Measurements from ENCODE around the gene TUBG2. TPM values are rescaled to one million over a fixed set of nuclear protein-coding genes. Genes with fewer than 3 reads are reported as not detected.

TUBG2 gene
- total and polyA plus RNA-seq, 2 donors (not counting 1 experiment from before 2014, with no cell fraction given): 16.7 to 19.0 TPM

- H3K27me3 ChIP-seq (replicated peaks in 1 of 4; ENCODE audit: control extremely low read depth in 1 of 4, control insufficient read depth in 3 of 4, insufficient read depth in 4 of 4, low read length in 3 of 4): no peaks in the 10 kb centered on the region
- no peak overlapping the region for H3K4me3 ChIP-seq (ENCODE audit: control extremely low read depth in 1 of 5, extremely low read depth in 1 of 5, insufficient read depth in 1 of 5, low read depth in 2 of 5, low read length in 4 of 5)
- no peaks in the 10 kb centered on the region for H4K20me1 ChIP-seq (ENCODE audit: control insufficient read depth, insufficient read depth, low read length, poor library complexity, severe bottlenecking)
- H3K9ac ChIP-seq (ENCODE audit: low read length): no peak overlapping the region
- H3K4me1 ChIP-seq (ENCODE audit: control insufficient read depth in 2 of 2, insufficient read depth in 2 of 2, low read length in 2 of 2): peaks cover 4 to 12% of the 10 kb centered on the region in 2 donors
- no peak overlapping the region for H2AFZ ChIP-seq (ENCODE audit: insufficient read depth, low read depth, low read length, poor library complexity, severe bottlenecking)
- Mint-ChIP-seq H3K27me3 (no peaks in the 10 kb centered on the region), H3K9me3 (ENCODE audit: insufficient read depth) (no peaks in the 10 kb centered on the region), H3K4me1 (peaks cover 10% of the 10 kb centered on the region), H3K27ac (no peak overlapping the region), H3K4me3 (no peak overlapping the region)
- no peak for TF ChIP-seq CTCF (IDR thresholded peaks at IDR 0.05)
- TF ChIP-seq EZH2 (IDR thresholded peaks at IDR 0.05; ENCODE audit: borderline replicate concordance, insufficient read depth, low read depth, low read length, poor library complexity, severe bottlenecking): no peak
- ChIA-PET CTCF (interaction anchor here (0.6 to 1.7 kb wide), 2 partner anchors 77 to 119 kb away, joined by 3 read pairs; no protein-coding TSS in a partner anchor), POLR2A (no interaction called here)
- no peaks in the 10 kb centered on the region for H3K9me3 ChIP-seq (ENCODE audit: control extremely low read depth in 1 of 3, control insufficient read depth in 2 of 3, insufficient read depth in 1 of 3, low read length in 2 of 3)
- DNase-seq (no peak), ATAC-seq (ENCODE audit: low read depth) (no peak)
- 97% methylated on average over 15 of the region's 19 CpGs for WGBS (ENCODE audit: insufficient coverage)
- H3K36me3 ChIP-seq (replicated peaks in 1 of 2; ENCODE audit: control extremely low read depth in 1 of 2, control insufficient read depth in 1 of 2, extremely low read depth in 1 of 2, insufficient read depth in 2 of 2, low read length in 1 of 2): peaks cover 0 to 15% of the 10 kb centered on the region in 2 experiments
- H3K4me2 ChIP-seq (replicated peaks; ENCODE audit: low read depth, low read length, poor library complexity, severe bottlenecking): no peak overlapping the region
- H3K79me2 ChIP-seq (ENCODE audit: control insufficient read depth, insufficient read depth, low read length): peaks cover 5% of the 10 kb centered on the region
- intact Hi-C loops (cut with micrococcal nuclease): no loop called here
- H3K27ac ChIP-seq (ENCODE audit: low read length in 2 of 2): no peak overlapping the region
Observed at GRCh38 chr17:42697108-42697811, 38.2 kb downstream of the TUBG2 start.

GRCh38 chr17:42698736-42699414 lies 39.8 kb downstream of the TUBG2 start:
- Histone ChIP-seq H3K9me3 (ENCODE audit: control extremely low read depth in 1 of 3, control insufficient read depth in 2 of 3, insufficient read depth in 1 of 3, low read length in 2 of 3) (no peaks in the 10 kb centered on the region), H3K27me3 (replicated peaks in 1 of 4; ENCODE audit: control extremely low read depth in 1 of 4, control insufficient read depth in 3 of 4, insufficient read depth in 4 of 4, low read length in 3 of 4) (no peaks in the 10 kb centered on the region), H3K36me3 (replicated peaks in 1 of 2; ENCODE audit: control extremely low read depth in 1 of 2, control insufficient read depth in 1 of 2, extremely low read depth in 1 of 2, insufficient read depth in 2 of 2, low read length in 1 of 2) (peaks cover 0 to 26% of the 10 kb centered on the region in 2 experiments), H3K79me2 (ENCODE audit: control insufficient read depth, insufficient read depth, low read length) (peaks cover 5% of the 10 kb centered on the region), H3K9ac (ENCODE audit: low read length) (no peak overlapping the region), H3K4me3 (ENCODE audit: control extremely low read depth in 1 of 5, extremely low read depth in 1 of 5, insufficient read depth in 1 of 5, low read depth in 2 of 5, low read length in 4 of 5) (no peak overlapping the region), H3K4me2 (replicated peaks; ENCODE audit: low read depth, low read length, poor library complexity, severe bottlenecking) (no peak overlapping the region), H3K4me1 (ENCODE audit: control insufficient read depth in 2 of 2, insufficient read depth in 2 of 2, low read length in 2 of 2) (peaks cover 11 to 27% of the 10 kb centered on the region in 2 donors), H2AFZ (ENCODE audit: insufficient read depth, low read depth, low read length, poor library complexity, severe bottlenecking) (no peak overlapping the region), H3K27ac (ENCODE audit: low read length in 2 of 2) (no peak overlapping the region), H4K20me1 (ENCODE audit: control insufficient read depth, insufficient read depth, low read length, poor library complexity, severe bottlenecking) (no peaks in the 10 kb centered on the region)
- ChIA-PET POLR2A (interaction anchor here (0.7 kb wide), 2 partner anchors 8 to 113 kb away, joined by 4 read pairs; no protein-coding TSS in a partner anchor), CTCF (interaction anchor here (1.0 kb wide), 1 partner anchor 21 kb away, joined by 3 read pairs; no protein-coding TSS in a partner anchor)
- Mint-ChIP-seq H3K27me3 (no peaks in the 10 kb centered on the region), H3K4me1 (peaks cover 22% of the 10 kb centered on the region), H3K9me3 (ENCODE audit: insufficient read depth) (no peaks in the 10 kb centered on the region), H3K4me3 (no peak overlapping the region), H3K27ac (no peak overlapping the region)
- intact Hi-C loops (cut with micrococcal nuclease): no loop called here
- TF ChIP-seq EZH2 (IDR thresholded peaks at IDR 0.05; ENCODE audit: borderline replicate concordance, insufficient read depth, low read depth, low read length, poor library complexity, severe bottlenecking) (no peak), CTCF (IDR thresholded peaks at IDR 0.05) (no peak)
- DNase-seq (no peak), ATAC-seq (ENCODE audit: low read depth) (no peak)
- 100% methylated on average over 2 of the region's 2 CpGs for WGBS (ENCODE audit: insufficient coverage)
